ENCODE data around the gene ATF3.
A peak's percentile ranks its signal among the peaks of the same experiment; 100 is the strongest.

Gene ATF3

GRCh38 chr1:212586206-212587015 lies 22.1 kb upstream of the ATF3 start:
- DNase-seq (ENCODE audit: low spot score), result no peak

GRCh38 chr1:212587016-212587887 lies 21.3 kb upstream of the ATF3 start:
- DNase-seq (ENCODE audit: low spot score), result peak; percentile 74

- DNase-seq (ENCODE audit: low spot score), result no peak
Measured at GRCh38 chr1:212587888-212588510, 20.6 kb upstream of the ATF3 start.

- no peak for DNase-seq (ENCODE audit: low spot score)
Measured at GRCh38 chr1:212589446-212589845, 19.1 kb upstream of the ATF3 start.

- no peak for DNase-seq (ENCODE audit: low spot score)
Measured at GRCh38 chr1:212591922-212592321, 16.6 kb upstream of the ATF3 start.

GRCh38 chr1:212593821-212594251 lies 14.7 kb upstream of the ATF3 start:
- no peak for DNase-seq (ENCODE audit: low spot score)

- no peak for DNase-seq (ENCODE audit: low spot score)
Measured at GRCh38 chr1:212594640-212595039, 13.9 kb upstream of the ATF3 start.

GRCh38 chr1:212595229-212595628 lies 13.3 kb upstream of the ATF3 start:
- no peak for DNase-seq (ENCODE audit: low spot score)

- peak; percentile 63 for DNase-seq (ENCODE audit: low spot score)
Measured at GRCh38 chr1:212595787-212596714, 12.5 kb upstream of the ATF3 start.

- DNase-seq (ENCODE audit: low spot score), result no peak
Measured at GRCh38 chr1:212596798-212597197, 11.8 kb upstream of the ATF3 start.

GRCh38 chr1:212597487-212597886 lies 11.1 kb upstream of the ATF3 start:
- DNase-seq (ENCODE audit: low spot score), result no peak

GRCh38 chr1:212600071-212600915 lies 8.3 kb upstream of the ATF3 start:
- DNase-seq (ENCODE audit: low spot score), result no peak

GRCh38 chr1:212600980-212601379 lies 7.6 kb upstream of the ATF3 start:
- no peak for DNase-seq (ENCODE audit: low spot score)

GRCh38 chr1:212601524-212601923 lies 7.0 kb upstream of the ATF3 start:
- DNase-seq (ENCODE audit: low spot score), result no peak

- DNase-seq (ENCODE audit: low spot score), result peak; percentile 24
Measured at GRCh38 chr1:212605441-212606394, 2.8 kb upstream of the ATF3 start.

- DNase-seq (ENCODE audit: low spot score), result peak; percentile 22
Measured at GRCh38 chr1:212606395-212607205, 2.0 kb upstream of the ATF3 start.

- no peak for DNase-seq (ENCODE audit: low spot score)
Measured at GRCh38 chr1:212607206-212607912, 1.2 kb upstream of the ATF3 start.

- no peak for DNase-seq (ENCODE audit: low spot score)
Measured at GRCh38 chr1:212607913-212608391, 609 bp upstream of the ATF3 start.
